GM23248 (cell line): Measurements from ENCODE around the gene YEATS2.

Experiments
- EZH2 ChIP-seq: fragments of 200-600 bp; sonication (generic); IDR thresholded peaks from 2 replicates; pipeline ENCODE4 v1.6.1; 2018; ENCODE audit warnings: antibody characterized with exemption, mild to moderate bottlenecking; ENCODE audit not compliant: insufficient read depth, poor library complexity, severe bottlenecking
- EZH2phosphoT487 ChIP-seq: fragments of 200-600 bp; sonication (generic); IDR thresholded peaks from 2 replicates; pipeline ENCODE4 v1.6.1; 2018; ENCODE audit warnings: antibody characterized with exemption, moderate library complexity, mild to moderate bottlenecking, low read depth; ENCODE audit not compliant: insufficient read depth

DNA sequence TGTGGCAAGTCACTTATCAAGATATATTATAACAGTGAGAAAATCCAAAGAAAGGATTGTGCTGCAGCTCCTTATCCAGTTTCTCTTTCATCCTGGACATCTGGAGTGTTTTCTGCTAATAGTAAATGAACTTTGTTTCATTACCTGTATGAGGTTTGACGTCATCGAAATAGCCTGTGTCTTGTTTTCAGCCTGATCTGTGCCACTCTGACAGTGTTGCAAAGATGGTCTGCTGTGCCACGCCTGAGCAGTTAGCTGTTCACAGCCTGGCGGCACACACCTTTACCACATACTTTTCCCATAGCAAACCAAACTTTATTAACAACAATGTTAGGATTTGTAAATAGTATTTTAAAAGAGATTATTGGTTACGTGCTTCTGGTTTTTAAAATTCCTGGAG lies 34.0 kb downstream of the YEATS2 start:
- TF ChIP-seq EZH2phosphoT487 (no peak), EZH2 (no peak)
